ENCODE measurements around the gene NCKAP5L. TPM values are rescaled to one million over a fixed set of nuclear protein-coding genes. Genes with fewer than 3 reads are reported as not detected.
A peak's percentile ranks its signal among the peaks of the same experiment; 100 is the strongest.

NCKAP5L gene
- total and polyA plus RNA-seq, 9 donors = 22.7 to 50.7 (median 41.2) TPM

- Histone ChIP-seq H3K9me3 (replicated peaks; ENCODE audit: control insufficient read depth, low read depth, low read length) (no peaks in the 10 kb centered on the region), H3K36me3 (ENCODE audit: control insufficient read depth, insufficient read depth, low read length) (peaks cover 41% of the 10 kb centered on the region), H3K27ac (ENCODE audit: low read length) (no peak overlapping the region), H3K4me3 (ENCODE audit: low read length) (no peak overlapping the region), H3K27me3 (ENCODE audit: control insufficient read depth, insufficient read depth, low read length) (no peaks in the 10 kb centered on the region), H3K4me1 (ENCODE audit: control insufficient read depth, insufficient read depth, low read length) (no peaks in the 10 kb centered on the region)
- DNase-seq = no peak
- 89% methylated on average over 6 of the region's 8 CpGs for WGBS (ENCODE audit: insufficient coverage)
Measured at GRCh38 chr12:49766115-49766455, 62.1 kb downstream of the NCKAP5L start.

DNA sequence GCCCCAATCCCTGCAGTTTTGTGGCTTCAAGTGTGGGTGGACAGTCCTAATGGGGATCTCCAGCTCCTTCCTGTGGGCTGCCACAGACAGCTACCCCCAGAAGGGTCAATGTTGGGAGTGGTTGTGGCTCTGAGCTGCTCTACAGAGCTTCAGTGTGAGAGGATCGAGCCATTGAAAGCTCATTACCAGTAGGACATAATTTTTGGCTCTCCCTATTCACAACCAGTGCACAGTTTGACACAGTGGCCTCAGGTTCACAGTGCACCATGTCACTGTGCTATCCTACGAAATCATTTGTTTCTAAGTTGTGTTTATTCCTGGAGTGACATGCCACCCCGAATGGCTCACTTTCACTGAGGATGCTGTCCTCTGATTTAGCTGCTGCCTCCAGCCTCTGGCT is 64.1 kb downstream of the NCKAP5L start:
- Histone ChIP-seq H3K9me3 (replicated peaks; ENCODE audit: control insufficient read depth, low read depth, low read length) (no peaks in the 10 kb centered on the region), H3K27ac (ENCODE audit: low read length) (no peak overlapping the region), H3K4me3 (ENCODE audit: low read length) (no peak overlapping the region), H3K4me1 (ENCODE audit: control insufficient read depth, insufficient read depth, low read length) (no peaks in the 10 kb centered on the region), H3K27me3 (ENCODE audit: control insufficient read depth, insufficient read depth, low read length) (no peaks in the 10 kb centered on the region), H3K36me3 (ENCODE audit: control insufficient read depth, insufficient read depth, low read length) (peaks cover 57% of the 10 kb centered on the region)
- 100% methylated on average over 1 of the region's 3 CpGs for WGBS (ENCODE audit: insufficient coverage)
- DNase-seq = no peak

- Histone ChIP-seq H3K27ac (ENCODE audit: low read length) (no peak overlapping the region), H3K27me3 (ENCODE audit: control insufficient read depth, insufficient read depth, low read length) (no peaks in the 10 kb centered on the region), H3K9me3 (replicated peaks; ENCODE audit: control insufficient read depth, low read depth, low read length) (no peaks in the 10 kb centered on the region), H3K4me1 (ENCODE audit: control insufficient read depth, insufficient read depth, low read length) (no peaks in the 10 kb centered on the region), H3K36me3 (ENCODE audit: control insufficient read depth, insufficient read depth, low read length) (peaks cover 67% of the 10 kb centered on the region), H3K4me3 (ENCODE audit: low read length) (no peak overlapping the region)
- 24% methylated on average over 6 of the region's 8 CpGs for WGBS (ENCODE audit: insufficient coverage)
- peak; percentile 46 for DNase-seq
Measured at GRCh38 chr12:49763006-49763591, 65.1 kb downstream of the NCKAP5L start.

- Histone ChIP-seq H3K27ac (ENCODE audit: low read length) (no peak overlapping the region), H3K4me1 (ENCODE audit: control insufficient read depth, insufficient read depth, low read length) (no peaks in the 10 kb centered on the region), H3K4me3 (ENCODE audit: low read length) (no peak overlapping the region), H3K36me3 (ENCODE audit: control insufficient read depth, insufficient read depth, low read length) (peaks cover 73% of the 10 kb centered on the region), H3K27me3 (ENCODE audit: control insufficient read depth, insufficient read depth, low read length) (no peaks in the 10 kb centered on the region), H3K9me3 (replicated peaks; ENCODE audit: control insufficient read depth, low read depth, low read length) (no peaks in the 10 kb centered on the region)
- WGBS (ENCODE audit: insufficient coverage) = no CpG with 5 or more reads among the region's 5 CpGs
- no peak for DNase-seq
Measured at GRCh38 chr12:49762468-49762847, 65.8 kb downstream of the NCKAP5L start.

DNA sequence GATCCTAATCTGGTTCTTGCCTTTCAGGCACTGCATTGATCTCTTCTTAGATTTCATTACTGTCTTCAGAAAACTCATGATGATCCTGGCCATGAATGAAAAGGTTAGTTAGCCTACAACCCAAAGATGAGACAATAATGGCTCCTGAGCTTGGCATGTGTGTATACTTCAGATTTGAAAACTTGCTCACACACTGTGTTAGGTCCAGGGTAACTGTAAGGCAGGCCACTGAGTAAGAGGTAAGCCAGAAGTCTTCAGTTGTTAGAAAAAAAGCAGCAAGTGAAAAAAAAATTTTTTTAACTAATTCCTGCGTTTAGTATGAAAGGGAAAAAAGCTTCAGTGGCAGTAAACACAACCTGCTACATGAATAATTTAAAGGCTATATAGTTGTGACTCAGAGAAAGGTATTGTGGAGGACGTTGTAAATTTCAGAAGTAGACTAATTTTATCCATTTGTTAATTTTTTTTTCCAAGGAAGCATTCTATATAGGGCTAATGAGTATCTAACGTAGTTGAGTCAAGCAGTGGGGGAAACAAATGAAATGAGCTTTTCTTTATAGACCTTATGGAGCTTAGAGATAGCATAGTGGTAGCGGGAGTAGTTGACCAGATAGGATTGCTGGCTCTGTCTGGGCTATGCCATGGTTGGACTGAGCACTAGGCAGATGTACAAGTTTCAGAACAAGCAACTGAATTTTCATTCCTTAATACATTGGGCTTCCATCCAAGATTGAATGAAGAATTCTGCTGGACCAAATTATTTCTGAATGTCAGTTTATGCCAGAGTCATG is 66.3 kb downstream of the NCKAP5L start:
- no peaks in the 10 kb centered on the region for H3K4me1 ChIP-seq (ENCODE audit: control insufficient read depth, insufficient read depth, low read length)
- no CpG with 5 or more reads among the region's 4 CpGs for WGBS (ENCODE audit: insufficient coverage)
- H3K36me3 ChIP-seq (ENCODE audit: control insufficient read depth, insufficient read depth, low read length) = peaks cover 78% of the 10 kb centered on the region
- H3K27me3 ChIP-seq (ENCODE audit: control insufficient read depth, insufficient read depth, low read length) = no peaks in the 10 kb centered on the region
- H3K27ac ChIP-seq (ENCODE audit: low read length) = no peak overlapping the region
- no peak overlapping the region for H3K4me3 ChIP-seq (ENCODE audit: low read length)
- no peak for DNase-seq
- no peaks in the 10 kb centered on the region for H3K9me3 ChIP-seq (replicated peaks; ENCODE audit: control insufficient read depth, low read depth, low read length)

DNA sequence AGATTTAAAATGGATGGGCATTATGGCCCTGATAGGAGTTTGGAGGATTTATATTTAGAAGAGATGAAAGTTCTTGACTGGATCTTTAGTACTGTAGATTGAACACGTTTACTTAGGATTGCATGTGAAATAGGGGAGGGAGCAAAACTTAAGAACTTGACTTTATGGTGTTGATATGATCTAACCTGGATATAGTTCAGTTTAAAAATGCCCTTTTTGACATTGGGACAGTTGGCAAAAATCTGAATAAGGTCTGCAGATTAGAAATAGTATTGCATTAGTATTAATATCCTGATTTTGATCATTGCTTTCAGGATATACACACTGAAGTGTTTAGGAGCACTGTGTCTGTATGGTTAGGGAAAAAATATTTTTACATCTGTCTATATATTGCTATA is 77.2 kb downstream of the NCKAP5L start:
- no peak for DNase-seq
- H3K36me3 ChIP-seq (ENCODE audit: control insufficient read depth, insufficient read depth, low read length) = peaks cover 28% of the 10 kb centered on the region
- 57% methylated on average over 1 of the region's 1 CpG for WGBS (ENCODE audit: insufficient coverage)
- H3K9me3 ChIP-seq (replicated peaks; ENCODE audit: control insufficient read depth, low read depth, low read length) = no peaks in the 10 kb centered on the region
- H3K4me1 ChIP-seq (ENCODE audit: control insufficient read depth, insufficient read depth, low read length) = peaks cover 3% of the 10 kb centered on the region
- no peak overlapping the region for H3K4me3 ChIP-seq (ENCODE audit: low read length)
- no peak overlapping the region for H3K27ac ChIP-seq (ENCODE audit: low read length)
- H3K27me3 ChIP-seq (ENCODE audit: control insufficient read depth, insufficient read depth, low read length) = no peaks in the 10 kb centered on the region

GRCh38 chr12:49750027-49750995 is 77.9 kb downstream of the NCKAP5L start:
- H3K36me3 ChIP-seq (ENCODE audit: control insufficient read depth, insufficient read depth, low read length) = peaks cover 21% of the 10 kb centered on the region
- no peak for DNase-seq
- no CpG with 5 or more reads among the region's 8 CpGs for WGBS (ENCODE audit: insufficient coverage)
- no peaks in the 10 kb centered on the region for H3K9me3 ChIP-seq (replicated peaks; ENCODE audit: control insufficient read depth, low read depth, low read length)
- H3K4me3 ChIP-seq (ENCODE audit: low read length) = no peak overlapping the region
- H3K4me1 ChIP-seq (ENCODE audit: control insufficient read depth, insufficient read depth, low read length) = peaks cover 3% of the 10 kb centered on the region
- no peaks in the 10 kb centered on the region for H3K27me3 ChIP-seq (ENCODE audit: control insufficient read depth, insufficient read depth, low read length)
- no peak overlapping the region for H3K27ac ChIP-seq (ENCODE audit: low read length)

GRCh38 chr12:49748800-49749199 is 79.4 kb downstream of the NCKAP5L start:
- H3K9me3 ChIP-seq (replicated peaks; ENCODE audit: control insufficient read depth, low read depth, low read length) = no peaks in the 10 kb centered on the region
- WGBS (ENCODE audit: insufficient coverage) = no CpG with 5 or more reads among the region's 3 CpGs
- H3K4me3 ChIP-seq (ENCODE audit: low read length) = no peak overlapping the region
- H3K4me1 ChIP-seq (ENCODE audit: control insufficient read depth, insufficient read depth, low read length) = peaks cover 3% of the 10 kb centered on the region
- peaks cover 18% of the 10 kb centered on the region for H3K36me3 ChIP-seq (ENCODE audit: control insufficient read depth, insufficient read depth, low read length)
- H3K27me3 ChIP-seq (ENCODE audit: control insufficient read depth, insufficient read depth, low read length) = no peaks in the 10 kb centered on the region
- H3K27ac ChIP-seq (ENCODE audit: low read length) = no peak overlapping the region
- DNase-seq = no peak

DNA sequence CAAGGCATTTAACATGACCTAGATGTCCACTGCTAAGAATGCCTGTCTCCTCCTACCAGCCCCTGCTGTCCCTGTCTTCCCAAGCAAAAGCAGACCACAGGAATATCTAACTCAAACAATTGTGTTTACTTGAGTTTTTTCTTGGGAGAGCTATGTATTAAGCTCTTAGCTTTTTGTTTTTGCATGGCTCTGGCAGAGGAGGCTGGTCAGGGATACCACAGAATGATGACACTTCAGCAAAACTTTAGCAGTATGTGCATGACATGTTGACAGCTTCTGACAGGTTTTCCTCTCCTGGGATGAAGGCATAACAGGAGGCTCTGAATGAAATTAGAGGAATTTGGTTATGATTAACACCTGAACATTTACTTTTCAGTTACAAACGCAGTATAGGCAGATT is 79.9 kb downstream of the NCKAP5L start:
- Histone ChIP-seq H3K4me3 (ENCODE audit: low read length) (no peak overlapping the region), H3K4me1 (ENCODE audit: control insufficient read depth, insufficient read depth, low read length) (peaks cover 3% of the 10 kb centered on the region), H3K27ac (ENCODE audit: low read length) (no peak overlapping the region), H3K27me3 (ENCODE audit: control insufficient read depth, insufficient read depth, low read length) (no peaks in the 10 kb centered on the region), H3K9me3 (replicated peaks; ENCODE audit: control insufficient read depth, low read depth, low read length) (no peaks in the 10 kb centered on the region), H3K36me3 (ENCODE audit: control insufficient read depth, insufficient read depth, low read length) (peaks cover 14% of the 10 kb centered on the region)
- no CpG with 5 or more reads among the region's 1 CpG for WGBS (ENCODE audit: insufficient coverage)
- no peak for DNase-seq

DNA sequence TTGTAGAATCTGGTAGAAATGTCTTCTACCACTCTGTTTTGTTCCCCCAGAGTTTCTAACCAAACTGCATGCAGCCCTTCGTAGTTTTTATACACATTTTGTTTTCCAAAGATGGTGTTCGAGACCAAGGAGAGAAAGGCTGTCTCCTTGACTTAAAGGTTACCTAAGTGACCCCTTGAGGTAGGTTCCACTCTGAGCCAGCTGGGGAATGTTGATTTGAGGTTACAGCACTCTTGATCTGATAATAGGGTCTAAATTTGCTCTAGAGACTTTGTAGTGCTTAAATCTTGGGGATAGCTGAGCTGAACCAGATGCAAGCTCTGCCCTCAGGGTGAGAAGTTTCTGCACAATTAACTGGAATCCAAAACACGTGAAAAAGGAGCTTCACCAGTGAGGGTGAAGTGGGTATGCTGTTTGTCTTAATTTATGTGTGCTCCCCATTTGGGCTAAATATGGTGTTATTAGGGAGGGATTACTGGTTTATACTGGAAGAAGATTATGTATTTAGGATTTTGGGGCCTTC is 83.8 kb downstream of the NCKAP5L start:
- 40% methylated on average over 1 of the region's 3 CpGs for WGBS (ENCODE audit: insufficient coverage)
- Histone ChIP-seq H3K27ac (ENCODE audit: low read length) (no peak overlapping the region), H3K4me3 (ENCODE audit: low read length) (no peak overlapping the region), H3K4me1 (ENCODE audit: control insufficient read depth, insufficient read depth, low read length) (peaks cover 11% of the 10 kb centered on the region), H3K36me3 (ENCODE audit: control insufficient read depth, insufficient read depth, low read length) (peaks cover 4% of the 10 kb centered on the region), H3K9me3 (replicated peaks; ENCODE audit: control insufficient read depth, low read depth, low read length) (no peaks in the 10 kb centered on the region), H3K27me3 (ENCODE audit: control insufficient read depth, insufficient read depth, low read length) (no peaks in the 10 kb centered on the region)
- DNase-seq = no peak

Measured in muscle of leg (tissue), 11 donors.